IMR-90 (cell line): ENCODE data around the gene SLC37A1. TPM values are rescaled to one million over a fixed set of nuclear protein-coding genes. Genes with fewer than 3 reads are reported as not detected.

Source experiments
- ATAC-seq: fragments of 200-7000 bp; cut with Tn5 transposase; 2 replicates; pipeline ENCODE4 v1.9.1; 2020; ENCODE audit warnings: low read depth, mild to moderate bottlenecking, moderate library complexity
- BruUV-seq: library from RNA; stranded (reverse); fragments of 400-500 nt; replicated peaks from 2 replicates; lab custom pipeline; 2021; lab: Mats Ljungman, UMichigan
- CTCF ChIA-PET: fragments of 300-600 bp; formaldehyde crosslinking; extraction: SDS; loops from one replicate; lab custom pipeline; 2021; ENCODE audit warnings: antibody characterized with exemption; lab: Yijun Ruan, JAX
- POLR2A ChIA-PET: fragments of 300-600 bp; sonication (Branson Sonifier 250); formaldehyde crosslinking; loops from one replicate; lab custom pipeline; 2022; ENCODE audit warnings: antibody characterized with exemption; ENCODE audit not compliant: unreplicated experiment; lab: Charles Lee
- DNase-seq: peaks from one replicate; pipeline ENCODE4 v3.0.0; 2013
- H2AFZ ChIP-seq: replicated peaks from 2 replicates; pipeline ENCODE3; 2013; ENCODE audit warnings: low read length, mild to moderate bottlenecking; ENCODE audit not compliant: poor library complexity
- H2AK5ac ChIP-seq: 2 replicates; pipeline ENCODE4 v1.6.1; 2013; ENCODE audit warnings: low read depth, low read length, inconsistent platforms
- H2AK9ac ChIP-seq: replicated peaks from 2 replicates; pipeline ENCODE3; 2013; ENCODE audit warnings: mild to moderate bottlenecking, low read depth, low read length, moderate library complexity; ENCODE audit not compliant: poor library complexity
- H2BK120ac ChIP-seq: 2 replicates; pipeline ENCODE4 v1.6.1; 2013; ENCODE audit warnings: low read depth, low read length, inconsistent platforms
- H2BK15ac ChIP-seq: 3 replicates; pipeline ENCODE4 v1.6.1; 2013; ENCODE audit warnings: low read depth, low read length, inconsistent platforms
- H2BK20ac ChIP-seq: 2 replicates; pipeline ENCODE4 v1.6.1; 2013; ENCODE audit warnings: low read depth, mild to moderate bottlenecking, inconsistent platforms, low read length, moderate library complexity
- H2BK5ac ChIP-seq: 2 replicates; pipeline ENCODE4 v1.6.1; 2013; ENCODE audit warnings: mild to moderate bottlenecking, low read depth, low read length, inconsistent platforms; ENCODE audit not compliant: poor library complexity, severe bottlenecking
- H3K14ac ChIP-seq: replicated peaks from 2 replicates; pipeline ENCODE4 v1.6.1; 2013; ENCODE audit warnings: low read depth, low read length, inconsistent platforms
- H3K18ac ChIP-seq: 2 replicates; pipeline ENCODE4 v1.6.1; 2013; ENCODE audit warnings: low read depth, low read length, control low read depth
- H3K23ac ChIP-seq: 2 replicates; pipeline ENCODE4 v1.6.1; 2013; ENCODE audit warnings: low read depth, low read length, inconsistent platforms
- H3K27ac ChIP-seq: 2 replicates; pipeline ENCODE4 v1.5.1; 2013; ENCODE audit warnings: mild to moderate bottlenecking, control low read depth, low read length; ENCODE audit not compliant: insufficient read depth
- H3K27me3 ChIP-seq: 2 replicates; pipeline ENCODE4 v1.6.1; 2013; ENCODE audit warnings: low read length; ENCODE audit not compliant: control insufficient read depth, insufficient read depth
- H3K36me3 ChIP-seq: 2 replicates; pipeline ENCODE4 v1.6.1; 2013; ENCODE audit warnings: low read length, mixed read lengths; ENCODE audit not compliant: control insufficient read depth, insufficient read depth
- H3K4ac ChIP-seq: 2 replicates; pipeline ENCODE4 v1.6.1; 2013; ENCODE audit warnings: low read depth, low read length, inconsistent platforms
- H3K4me1 ChIP-seq: 2 replicates; pipeline ENCODE4 v1.6.1; 2013; ENCODE audit warnings: low read length, mixed read lengths; ENCODE audit not compliant: control insufficient read depth, insufficient read depth
- H3K4me2 ChIP-seq: 2 replicates; pipeline ENCODE4 v1.6.1; 2013; ENCODE audit warnings: low read depth, mild to moderate bottlenecking, control low read depth, low read length, moderate library complexity
- H3K4me3 ChIP-seq: 2 replicates; pipeline ENCODE4 v1.5.1; 2013; ENCODE audit warnings: low read depth, mild to moderate bottlenecking, control low read depth, low read length, moderate library complexity; ENCODE audit not compliant: insufficient read depth
- H3K56ac ChIP-seq: 2 replicates; pipeline ENCODE4 v1.6.1; 2013; ENCODE audit warnings: low read length, inconsistent platforms; ENCODE audit not compliant: insufficient read depth; ENCODE audit errors: extremely low read depth
- H3K79me1 ChIP-seq, 2 experiments: 2 replicates each; pipeline ENCODE4 v1.6.1; 2013; ENCODE audit warnings: low read length in 2 of 2, inconsistent platforms in 1 of 2, low read depth in 1 of 2
- H3K9ac ChIP-seq: 2 replicates; pipeline ENCODE4 v1.6.1; 2013; ENCODE audit warnings: low read depth, low read length, control low read depth
- H3K9me1 ChIP-seq: 2 replicates; pipeline ENCODE4 v1.6.1; 2013; ENCODE audit warnings: low read length, inconsistent platforms; ENCODE audit not compliant: insufficient read depth
- H3K9me3 ChIP-seq: 2 replicates; pipeline ENCODE4 v1.6.1; 2013; ENCODE audit warnings: low read length; ENCODE audit not compliant: control insufficient read depth, insufficient read depth
- H4K20me1 ChIP-seq: 2 replicates; pipeline ENCODE4 v1.6.1; 2013; ENCODE audit warnings: low read length, inconsistent platforms; ENCODE audit not compliant: insufficient read depth
- H4K5ac ChIP-seq: 2 replicates; pipeline ENCODE4 v1.6.1; 2013; ENCODE audit warnings: mild to moderate bottlenecking, low read depth, low read length, control low read depth
- H4K8ac ChIP-seq, 2 experiments: 2 replicates each; pipeline ENCODE4 v1.6.1; 2013; ENCODE audit warnings: low read depth in 2 of 2, low read length in 2 of 2, control low read depth in 1 of 2, inconsistent platforms in 1 of 2
- H4K91ac ChIP-seq: 2 replicates; pipeline ENCODE4 v1.6.1; 2013; ENCODE audit warnings: low read depth, low read length, inconsistent platforms; ENCODE audit not compliant: insufficient read depth
- ELK1 ChIP-seq: fragments of 150-350 bp; IDR thresholded peaks from 2 replicates; pipeline ENCODE4 v1.6.1; 2016; ENCODE audit warnings: low read depth, mild to moderate bottlenecking, low read length, moderate library complexity, borderline replicate concordance
- MAFK ChIP-seq: IDR thresholded peaks from 2 replicates; pipeline ENCODE4 v1.6.1; 2012; ENCODE audit warnings: low read depth, low read length, improper control_type of control experiment
- MAZ ChIP-seq: IDR thresholded peaks from 2 replicates; pipeline ENCODE4 v1.6.1; 2012; ENCODE audit warnings: low read depth, mild to moderate bottlenecking, low read length, improper control_type of control experiment, moderate library complexity, borderline replicate concordance
- RFX5 ChIP-seq: IDR thresholded peaks from 2 replicates; pipeline ENCODE4 v1.8.0; 2012; ENCODE audit warnings: low read depth, mild to moderate bottlenecking, low read length, moderate library complexity
- WGBS, 2 experiments: methylation state at CpG; one replicate each; pipeline versions ENCODE4 v1.1.5 to v1.1.7; 2013; ENCODE audit warnings: missing lambda C conversion rate in 2 of 2; ENCODE audit not compliant: insufficient read length in 1 of 2; ENCODE audit errors: extremely low coverage in 2 of 2; 5-methylcytosine and 5-hydroxymethylcytosine counted together
- dilution Hi-C: fragments of 300-500 bp; cut with HindIII; formaldehyde crosslinking; loops from one replicate; pipeline ENCODE4 v1.14.3; 2018; ENCODE audit warnings: low sequenced_read_pairs; ENCODE audit not compliant: unreplicated experiment
- in situ Hi-C: fragments of 300-500 bp; cut with MboI; formaldehyde crosslinking; loops from 3 replicates; pipeline ENCODE4 v1.14.3; 2019; ENCODE audit warnings: low sequenced_read_pairs, inconsistent platforms, mixed read lengths
- intact Hi-C: fragments of 100-400 bp; cut with micrococcal nuclease; formaldehyde crosslinking; loops from 2 replicates; pipeline ENCODE4 v1.10.0; 2022
- polyA plus RNA-seq, 3 experiments: library from polyadenylated mRNA; depleted of rRNA; stranded (reverse); fragments of >200 nt; gene quantifications; 2 replicates each; pipeline ENCODE4 v1.2.3, GENCODE V29; 2012; ENCODE audit warnings: low replicate concordance in 1 of 3
- total RNA-seq: library from RNA; depleted of rRNA; stranded (reverse); fragments of >200 nt; gene quantifications from 2 replicates; pipeline ENCODE4 v1.2.3, GENCODE V29; 2012
- TF ChIP-seq, protein P1 (sequence below): fragments of 150-350 bp; IDR thresholded peaks from 2 replicates; pipeline ENCODE4 v1.6.1; 2017; ENCODE audit warnings: mild to moderate bottlenecking, antibody characterized with exemption, low read length, low read depth

The SLC37A1 gene
- total and polyA plus RNA-seq, 2 of the 4 experiments (the other 2 are of a cell fraction): 0.36 to 0.48 TPM

DNA sequence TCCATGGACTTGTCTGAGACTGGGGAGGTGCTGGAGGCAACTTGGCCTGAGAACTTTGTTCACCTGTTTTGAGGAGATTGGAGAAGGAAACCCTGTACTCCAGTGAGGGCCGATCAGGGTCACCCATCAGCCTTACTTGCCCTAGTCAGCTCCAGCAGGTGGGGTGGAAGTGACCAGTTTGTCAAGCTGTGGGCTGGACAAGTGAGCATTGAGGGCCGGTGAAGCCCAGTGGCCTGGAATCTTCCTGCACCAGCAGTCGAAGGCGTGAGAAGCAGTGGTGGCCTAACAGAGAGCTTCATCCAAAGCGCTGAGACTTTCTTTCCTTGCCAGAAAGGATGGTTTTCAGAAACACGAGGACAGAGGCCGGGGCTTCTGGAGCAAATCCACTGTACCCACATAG is 9.6 kb downstream of the SLC37A1 start:
- H3K27ac ChIP-seq: no peak overlapping the region
- ATAC-seq: no peak
- peaks cover 5% of the 10 kb centered on the region; the same call in 1 of the 2 replicates for H3K4me1 ChIP-seq
- no peak overlapping the region for H3K9ac ChIP-seq
- intact Hi-C loops (no loop called here), dilution Hi-C loops (no loop called here), in situ Hi-C loops (no loop called here)
- H3K14ac ChIP-seq: no peak overlapping the region
- no peak overlapping the region for H3K4me3 ChIP-seq
- no peak overlapping the region for H2BK120ac ChIP-seq
- WGBS, 2 experiments: 80% methylated on average over 1 of the region's 7 CpGs; no CpG with 5 or more reads in 1 of the 2 experiments
- H4K5ac ChIP-seq: no peak overlapping the region
- DNase-seq: no peak
- no peaks in the 10 kb centered on the region for H3K36me3 ChIP-seq
- TF ChIP-seq MAFK (no peak), MAZ (no peak), ELK1 (no peak), RFX5 (no peak)
- TF ChIP-seq, protein P1, sequence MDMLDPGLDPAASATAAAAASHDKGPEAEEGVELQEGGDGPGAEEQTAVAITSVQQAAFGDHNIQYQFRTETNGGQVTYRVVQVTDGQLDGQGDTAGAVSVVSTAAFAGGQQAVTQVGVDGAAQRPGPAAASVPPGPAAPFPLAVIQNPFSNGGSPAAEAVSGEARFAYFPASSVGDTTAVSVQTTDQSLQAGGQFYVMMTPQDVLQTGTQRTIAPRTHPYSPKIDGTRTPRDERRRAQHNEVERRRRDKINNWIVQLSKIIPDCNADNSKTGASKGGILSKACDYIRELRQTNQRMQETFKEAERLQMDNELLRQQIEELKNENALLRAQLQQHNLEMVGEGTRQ: no peak
- H3K79me1 ChIP-seq: no peaks in the 10 kb centered on the region
- no TSS peak for BruUV-seq
- H2BK20ac ChIP-seq: no peak overlapping the region
- H3K27me3 ChIP-seq: peaks cover 25% of the 10 kb centered on the region
- no peak overlapping the region for H3K23ac ChIP-seq
- no peak overlapping the region for H3K4ac ChIP-seq
- no peak overlapping the region for H3K56ac ChIP-seq
- H2BK5ac ChIP-seq: no peak overlapping the region
- no peak overlapping the region for H2AFZ ChIP-seq
- CTCF ChIA-PET: no interaction called here
- POLR2A ChIA-PET: no interaction called here
- H3K9me1 ChIP-seq: no peaks in the 10 kb centered on the region
- no peaks in the 10 kb centered on the region for H3K9me3 ChIP-seq
- H4K91ac ChIP-seq: no peak overlapping the region
- no peak overlapping the region for H2AK9ac ChIP-seq
- H2AK5ac ChIP-seq: no peak overlapping the region
- H3K4me2 ChIP-seq: no peak overlapping the region
- H2BK15ac ChIP-seq: no peak overlapping the region
- H4K8ac ChIP-seq: no peak overlapping the region
- H4K20me1 ChIP-seq: no peaks in the 10 kb centered on the region; the same call in 1 of the 2 replicates
- no peak overlapping the region for H3K18ac ChIP-seq
